ENCODE results near the gene GLYATL2. TPM values are rescaled to one million over a fixed set of nuclear protein-coding genes. Genes with fewer than 3 reads are reported as not detected.

Gene GLYATL2
- total RNA-seq, 1 experiment from 2014 or later: 1.3 TPM

GRCh38 chr11:58880625-58881024, 36.1 kb upstream of the GLYATL2 start:
- Mint-ChIP-seq H3K36me3 (ENCODE audit: insufficient read depth, unreplicated experiment) (no peaks in the 10 kb centered on the region), H3K4me1 (ENCODE audit: low read depth, unreplicated experiment) (no peaks in the 10 kb centered on the region), H3K4me3 (ENCODE audit: low read depth, unreplicated experiment) (no peak overlapping the region), H3K27me3 (ENCODE audit: unreplicated experiment) (no peaks in the 10 kb centered on the region), H3K27ac (ENCODE audit: unreplicated experiment) (no peak overlapping the region), H3K9me3 (ENCODE audit: low read depth, unreplicated experiment) (peaks cover 6% of the 10 kb centered on the region)
- intact Hi-C loops (cut with micrococcal nuclease; ENCODE audit: unreplicated experiment): no loop called here
- BruUV-seq (replicated peaks): no TSS peak
- no peak for DNase-seq
- CTCF ChIA-PET: no interaction called here
- TF ChIP-seq CTCF (IDR thresholded peaks at IDR 0.05; ENCODE audit: unreplicated experiment): no peak

GRCh38 chr11:58880166-58880565, 35.7 kb upstream of the GLYATL2 start:
- intact Hi-C loops (cut with micrococcal nuclease; ENCODE audit: unreplicated experiment): no loop called here
- Mint-ChIP-seq H3K4me1 (ENCODE audit: low read depth, unreplicated experiment) (no peaks in the 10 kb centered on the region), H3K27me3 (ENCODE audit: unreplicated experiment) (no peaks in the 10 kb centered on the region), H3K4me3 (ENCODE audit: low read depth, unreplicated experiment) (no peak overlapping the region), H3K9me3 (ENCODE audit: low read depth, unreplicated experiment) (peaks cover 6% of the 10 kb centered on the region), H3K36me3 (ENCODE audit: insufficient read depth, unreplicated experiment) (no peaks in the 10 kb centered on the region), H3K27ac (ENCODE audit: unreplicated experiment) (no peak overlapping the region)
- no TSS peak for BruUV-seq (replicated peaks)
- TF ChIP-seq CTCF (IDR thresholded peaks at IDR 0.05; ENCODE audit: unreplicated experiment): no peak
- CTCF ChIA-PET: no interaction called here
- no peak for DNase-seq

GRCh38 chr11:58867556-58867955, 23.1 kb upstream of the GLYATL2 start:
- TF ChIP-seq CTCF (IDR thresholded peaks at IDR 0.05; ENCODE audit: unreplicated experiment): no peak
- no TSS peak for BruUV-seq (replicated peaks)
- peaks cover under 1% of the 10 kb centered on the region for H3K9me3 Mint-ChIP-seq (ENCODE audit: low read depth, unreplicated experiment)
- intact Hi-C loops (cut with micrococcal nuclease; ENCODE audit: unreplicated experiment): no loop called here
- no peaks in the 10 kb centered on the region for H3K4me1 Mint-ChIP-seq (ENCODE audit: low read depth, unreplicated experiment)
- H3K27me3 Mint-ChIP-seq (ENCODE audit: unreplicated experiment): peaks cover 13% of the 10 kb centered on the region
- CTCF ChIA-PET: no interaction called here
- no peak overlapping the region for H3K4me3 Mint-ChIP-seq (ENCODE audit: low read depth, unreplicated experiment)
- H3K27ac Mint-ChIP-seq (ENCODE audit: unreplicated experiment): no peak overlapping the region
- DNase-seq: no peak
- H3K36me3 Mint-ChIP-seq (ENCODE audit: insufficient read depth, unreplicated experiment): no peaks in the 10 kb centered on the region

- intact Hi-C loops (cut with micrococcal nuclease; ENCODE audit: unreplicated experiment): no loop called here
- Mint-ChIP-seq H3K27me3 (ENCODE audit: unreplicated experiment) (peaks cover 13% of the 10 kb centered on the region), H3K27ac (ENCODE audit: unreplicated experiment) (no peak overlapping the region), H3K4me3 (ENCODE audit: low read depth, unreplicated experiment) (no peak overlapping the region), H3K4me1 (ENCODE audit: low read depth, unreplicated experiment) (no peaks in the 10 kb centered on the region), H3K9me3 (ENCODE audit: low read depth, unreplicated experiment) (peaks cover 4% of the 10 kb centered on the region), H3K36me3 (ENCODE audit: insufficient read depth, unreplicated experiment) (no peaks in the 10 kb centered on the region)
- CTCF ChIA-PET: no interaction called here
- no TSS peak for BruUV-seq (replicated peaks)
- no peak for DNase-seq
- no peak for TF ChIP-seq CTCF (IDR thresholded peaks at IDR 0.05; ENCODE audit: unreplicated experiment)
These were observed 22.3 kb upstream of the GLYATL2 start for GRCh38 chr11:58866788-58867187.

GRCh38 chr11:58864335-58864734, 19.8 kb upstream of the GLYATL2 start:
- intact Hi-C loops (cut with micrococcal nuclease; ENCODE audit: unreplicated experiment): no loop called here
- Mint-ChIP-seq H3K36me3 (ENCODE audit: insufficient read depth, unreplicated experiment) (no peaks in the 10 kb centered on the region), H3K27me3 (ENCODE audit: unreplicated experiment) (peaks cover 5% of the 10 kb centered on the region), H3K27ac (ENCODE audit: unreplicated experiment) (no peak overlapping the region), H3K9me3 (ENCODE audit: low read depth, unreplicated experiment) (peaks cover 4% of the 10 kb centered on the region), H3K4me3 (ENCODE audit: low read depth, unreplicated experiment) (no peak overlapping the region), H3K4me1 (ENCODE audit: low read depth, unreplicated experiment) (no peaks in the 10 kb centered on the region)
- no peak for TF ChIP-seq CTCF (IDR thresholded peaks at IDR 0.05; ENCODE audit: unreplicated experiment)
- no peak for DNase-seq
- BruUV-seq (replicated peaks): no TSS peak
- CTCF ChIA-PET: no interaction called here
